Urinary bladder (tissue), 4 donors: ENCODE data around the gene EPB41. TPM values are rescaled to one million over a fixed set of nuclear protein-coding genes. Genes with fewer than 3 reads are reported as not detected.

Experiments used
- DNase-seq: peaks from one replicate; pipeline ENCODE4 v3.0.0-alpha.2; 2015; ENCODE audit errors: extremely low spot score
- H3K27ac ChIP-seq: one replicate; pipeline ENCODE4 v1.5.1; 2013; ENCODE audit warnings: low read depth, mild to moderate bottlenecking, moderate library complexity
- H3K36me3 ChIP-seq: one replicate; pipeline ENCODE4 v1.6.1; 2013; ENCODE audit warnings: mild to moderate bottlenecking, moderate library complexity; ENCODE audit not compliant: insufficient read depth
- H3K4me1 ChIP-seq: one replicate; pipeline ENCODE4 v1.6.1; 2013; ENCODE audit warnings: mild to moderate bottlenecking, moderate library complexity; ENCODE audit not compliant: insufficient read depth
- H3K4me3 ChIP-seq: one replicate; pipeline ENCODE4 v1.5.1; 2013; ENCODE audit warnings: low read depth, low read length
- WGBS: extraction: QIAGEN DNeasy Blood & Tissue Kit; methylation state at CpG from one replicate; pipeline ENCODE4 v1.1.7; 2013; 5-methylcytosine and 5-hydroxymethylcytosine counted together
- polyA plus RNA-seq: library from polyadenylated mRNA; stranded (reverse); fragments of 200-250 nt; gene quantifications from one replicate; pipeline ENCODE4 v1.2.3, GENCODE V29; 2013
- total RNA-seq: library from RNA; depleted of rRNA; stranded (reverse); fragments of >200 nt; gene quantifications from one replicate; pipeline ENCODE4 v1.2.3, GENCODE V29; 2014
- donor health status: healthy with polysubstance abuse.
- donor health status: healthy.

Gene EPB41
- total and polyA plus RNA-seq, 2 donors = 11.0 to 37.4 TPM

GRCh38 chr1:29113413-29114117, 199.2 kb downstream of the EPB41 start:
- WGBS = 82% methylated on average over 6 of the region's 6 CpGs
- Histone ChIP-seq H3K27ac (no peak overlapping the region), H3K4me3 (no peak overlapping the region), H3K36me3 (no peaks in the 10 kb centered on the region), H3K4me1 (no peaks in the 10 kb centered on the region)
- no peak for DNase-seq

- H3K27ac ChIP-seq = no peak overlapping the region
- no peaks in the 10 kb centered on the region for H3K4me1 ChIP-seq
- WGBS = 94% methylated on average over 1 of the region's 1 CpG
Observed at GRCh38 chr1:29114654-29115053, 200.3 kb downstream of the EPB41 start.

GRCh38 chr1:29117381-29117780, 203.0 kb downstream of the EPB41 start:
- H3K36me3 ChIP-seq = no peaks in the 10 kb centered on the region
- no peak overlapping the region for H3K27ac ChIP-seq
- H3K4me3 ChIP-seq = no peak overlapping the region
- peaks cover 3% of the 10 kb centered on the region for H3K4me1 ChIP-seq
- DNase-seq = no peak
- 72% methylated on average over 2 of the region's 2 CpGs for WGBS

More at GRCh38 chr1:29114654-29115053, 200.3 kb downstream of the EPB41 start:
- Histone ChIP-seq H3K4me3 (no peak overlapping the region), H3K36me3 (no peaks in the 10 kb centered on the region)
- DNase-seq = no peak

GRCh38 chr1:29119121-29119929, 205.0 kb downstream of the EPB41 start:
- Histone ChIP-seq H3K27ac (peak overlapping the region; percentile 12), H3K36me3 (no peaks in the 10 kb centered on the region), H3K4me3 (no peak overlapping the region), H3K4me1 (peaks cover 3% of the 10 kb centered on the region)
- DNase-seq = no peak
- 42% methylated on average over 12 of the region's 12 CpGs for WGBS

GRCh38 chr1:29120367-29120766, 206.0 kb downstream of the EPB41 start:
- H3K4me1 ChIP-seq = peaks cover 3% of the 10 kb centered on the region
- no peak overlapping the region for H3K4me3 ChIP-seq
- 80% methylated on average over 6 of the region's 6 CpGs for WGBS
- H3K36me3 ChIP-seq = no peaks in the 10 kb centered on the region
- no peak overlapping the region for H3K27ac ChIP-seq
- DNase-seq = no peak

GRCh38 chr1:29120947-29121485, 206.6 kb downstream of the EPB41 start:
- peak overlapping the region; percentile 52 for H3K4me3 ChIP-seq
- H3K4me1 ChIP-seq = peaks cover 3% of the 10 kb centered on the region
- DNase-seq = no peak
- no peaks in the 10 kb centered on the region for H3K36me3 ChIP-seq
- H3K27ac ChIP-seq = no peak overlapping the region
- 28% methylated on average over 42 of the region's 42 CpGs for WGBS

GRCh38 chr1:29121516-29121935, 207.2 kb downstream of the EPB41 start:
- H3K4me1 ChIP-seq = peaks cover 3% of the 10 kb centered on the region

GRCh38 chr1:29121936-29122681, 207.7 kb downstream of the EPB41 start:
- Histone ChIP-seq H3K36me3 (no peaks in the 10 kb centered on the region), H3K4me3 (peak overlapping the region; percentile 52), H3K27ac (peak overlapping the region; percentile 91), H3K4me1 (peaks cover 3% of the 10 kb centered on the region)
- under 1% methylated on average over 81 of the region's 81 CpGs for WGBS
- no peak for DNase-seq

More at GRCh38 chr1:29121516-29121935, 207.2 kb downstream of the EPB41 start:
- Histone ChIP-seq H3K27ac (peak overlapping the region; percentile 42), H3K36me3 (no peaks in the 10 kb centered on the region), H3K4me3 (peak overlapping the region; percentile 52)
- no peak for DNase-seq
- WGBS = 1% methylated on average over 59 of the region's 59 CpGs

GRCh38 chr1:29122682-29123052, 208.3 kb downstream of the EPB41 start:
- Histone ChIP-seq H3K27ac (peak overlapping the region; percentile 91), H3K36me3 (no peaks in the 10 kb centered on the region), H3K4me3 (peak overlapping the region; percentile 52), H3K4me1 (peaks cover 3% of the 10 kb centered on the region)
- no peak for DNase-seq
- 2% methylated on average over 34 of the region's 34 CpGs for WGBS

GRCh38 chr1:29123053-29123886, 208.9 kb downstream of the EPB41 start:
- peak overlapping the region; percentile 52 for H3K4me3 ChIP-seq
- H3K36me3 ChIP-seq = no peaks in the 10 kb centered on the region
- 4% methylated on average over 70 of the region's 70 CpGs for whole genome bisulfite sequencing
- H3K4me1 ChIP-seq = peaks cover 3% of the 10 kb centered on the region
- peak overlapping the region; percentile 91 for H3K27ac ChIP-seq
- DNase-seq = no peak

- Histone ChIP-seq H3K4me1 (peaks cover 3% of the 10 kb centered on the region), H3K27ac (peak within 1 kb of the TSS; percentile 91), H3K4me3 (peak within 1 kb of the TSS; percentile 52), H3K36me3 (no peaks in the 10 kb centered on the region)
- WGBS = under 1% methylated on average over 46 of the region's 46 CpGs
- DNase-seq = no peak
Observed at GRCh38 chr1:29123887-29124365, 209.6 kb downstream of the EPB41 start, which contains the start of gene TMEM200B. TSS of gene TMEM200B (minus strand) at chr1:29123903. CDS start at chr1:29121828, 2,075 bp downstream.

GRCh38 chr1:29124366-29125236, 210.2 kb downstream of the EPB41 start:
- no peaks in the 10 kb centered on the region for H3K36me3 ChIP-seq
- peaks cover 3% of the 10 kb centered on the region for H3K4me1 ChIP-seq
- peak overlapping the region; percentile 91 for H3K27ac ChIP-seq
- H3K4me3 ChIP-seq = peak overlapping the region; percentile 52
- DNase-seq = peak; percentile 55
- WGBS = 2% methylated on average over 85 of the region's 85 CpGs
